AG09319 (cell line): ENCODE data around the gene OGFR.
A peak's percentile ranks its signal among the peaks of the same experiment; 100 is the strongest.

Source experiments
- DNase-seq: peaks from one replicate; pipeline ENCODE4 v3.0.0-alpha.2; 2010; ENCODE audit warnings: low read depth; ENCODE audit errors: extremely low read depth
- TF ChIP-seq, protein P1 (sequence below): IDR thresholded peaks from 2 replicates; pipeline ENCODE4 v1.5.1; 2011; ENCODE audit warnings: low read depth, mild to moderate bottlenecking, inconsistent platforms, low read length, moderate library complexity

Gene OGFR

DNA sequence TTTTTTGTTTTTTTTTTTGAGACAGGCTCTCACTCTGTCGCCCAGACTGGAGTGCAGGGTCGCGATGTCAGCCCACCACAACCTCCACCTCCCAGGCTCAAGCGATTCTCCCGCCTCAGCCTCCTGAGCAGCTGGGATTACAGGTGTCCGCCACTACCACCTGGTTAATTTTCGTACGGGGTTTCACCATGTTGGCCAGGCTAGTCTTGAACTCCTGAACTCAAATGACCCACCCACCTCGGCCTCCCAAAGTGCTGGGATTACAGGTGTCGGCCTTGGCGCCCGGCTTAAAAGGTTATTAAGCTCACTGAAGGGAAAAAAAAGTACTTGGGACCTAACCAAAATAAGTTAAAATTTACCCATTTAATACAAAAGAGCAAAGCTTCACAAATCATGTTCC lies 55.1 kb downstream of the OGFR start:
- TF ChIP-seq, protein P1, sequence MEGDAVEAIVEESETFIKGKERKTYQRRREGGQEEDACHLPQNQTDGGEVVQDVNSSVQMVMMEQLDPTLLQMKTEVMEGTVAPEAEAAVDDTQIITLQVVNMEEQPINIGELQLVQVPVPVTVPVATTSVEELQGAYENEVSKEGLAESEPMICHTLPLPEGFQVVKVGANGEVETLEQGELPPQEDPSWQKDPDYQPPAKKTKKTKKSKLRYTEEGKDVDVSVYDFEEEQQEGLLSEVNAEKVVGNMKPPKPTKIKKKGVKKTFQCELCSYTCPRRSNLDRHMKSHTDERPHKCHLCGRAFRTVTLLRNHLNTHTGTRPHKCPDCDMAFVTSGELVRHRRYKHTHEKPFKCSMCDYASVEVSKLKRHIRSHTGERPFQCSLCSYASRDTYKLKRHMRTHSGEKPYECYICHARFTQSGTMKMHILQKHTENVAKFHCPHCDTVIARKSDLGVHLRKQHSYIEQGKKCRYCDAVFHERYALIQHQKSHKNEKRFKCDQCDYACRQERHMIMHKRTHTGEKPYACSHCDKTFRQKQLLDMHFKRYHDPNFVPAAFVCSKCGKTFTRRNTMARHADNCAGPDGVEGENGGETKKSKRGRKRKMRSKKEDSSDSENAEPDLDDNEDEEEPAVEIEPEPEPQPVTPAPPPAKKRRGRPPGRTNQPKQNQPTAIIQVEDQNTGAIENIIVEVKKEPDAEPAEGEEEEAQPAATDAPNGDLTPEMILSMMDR: no peak
- DNase-seq: no peak

DNA sequence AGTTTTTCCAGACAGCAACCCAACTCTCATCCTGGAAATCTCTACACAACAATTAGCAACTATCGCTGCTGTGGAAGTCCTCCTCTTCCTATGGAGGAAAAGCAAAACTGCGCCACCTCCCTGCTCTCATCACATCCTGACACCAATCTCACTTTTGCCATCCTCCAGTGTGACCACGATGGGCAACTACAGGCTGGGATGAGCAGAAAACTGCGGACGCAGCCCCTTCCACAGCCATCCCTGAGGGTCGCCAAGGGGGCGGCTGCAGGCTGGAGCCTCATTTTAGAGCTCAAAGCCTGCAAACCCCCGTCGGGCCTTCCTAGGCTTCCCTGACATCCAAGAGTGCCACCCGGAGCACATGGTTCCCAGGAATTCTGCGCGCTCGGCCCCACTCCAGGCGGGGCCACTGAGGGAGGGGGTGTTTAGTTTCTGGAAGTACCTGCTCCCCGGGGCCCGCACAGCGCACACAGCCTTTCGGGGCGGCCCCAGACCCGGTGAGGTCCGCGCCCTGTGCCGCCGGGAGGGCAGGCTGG lies 55.8 kb downstream of the OGFR start:
- DNase-seq: no peak
- TF ChIP-seq, protein P1: peak; percentile 15

DNA sequence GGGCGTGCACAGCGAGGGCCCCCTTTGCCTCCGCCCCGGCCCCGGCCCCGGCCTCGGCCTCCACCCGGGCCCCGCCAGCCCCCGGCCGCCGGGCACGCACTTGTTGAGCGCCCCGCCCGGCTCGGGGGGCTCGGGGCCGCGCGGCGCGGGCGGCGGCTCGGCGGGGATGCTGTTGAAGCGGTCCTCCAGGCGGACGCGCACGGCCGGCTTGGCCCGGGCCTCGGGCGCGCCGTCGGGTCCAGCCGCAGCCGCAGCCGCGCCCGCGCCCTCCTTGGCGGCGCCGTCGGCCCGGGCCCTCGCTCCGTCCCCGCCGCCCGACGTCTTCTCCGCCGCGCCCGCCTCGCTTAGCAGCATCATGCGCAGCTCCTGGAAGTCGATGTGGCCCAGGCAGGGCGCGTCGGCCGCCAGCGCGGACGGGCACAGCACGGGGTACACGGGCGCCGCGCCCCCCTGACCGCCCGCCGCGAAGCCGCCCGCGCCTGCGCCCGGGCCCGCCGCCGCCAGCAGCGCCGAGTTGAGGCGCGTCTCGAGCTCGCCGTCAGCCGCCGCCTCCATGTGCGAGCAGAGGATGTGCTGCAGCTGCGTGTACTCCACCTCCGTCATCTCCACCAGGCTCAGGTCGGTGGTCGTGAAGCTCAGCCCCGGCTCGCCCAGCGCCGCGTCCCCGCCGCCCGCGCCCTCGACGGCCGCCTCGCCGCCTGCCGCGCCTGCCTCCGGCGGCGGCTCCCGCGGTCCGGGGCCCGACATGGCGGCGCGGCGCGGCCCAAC lies 56.5 kb downstream of the OGFR start:
- TF ChIP-seq, protein P1: no peak
- DNase-seq: no peak

DNA sequence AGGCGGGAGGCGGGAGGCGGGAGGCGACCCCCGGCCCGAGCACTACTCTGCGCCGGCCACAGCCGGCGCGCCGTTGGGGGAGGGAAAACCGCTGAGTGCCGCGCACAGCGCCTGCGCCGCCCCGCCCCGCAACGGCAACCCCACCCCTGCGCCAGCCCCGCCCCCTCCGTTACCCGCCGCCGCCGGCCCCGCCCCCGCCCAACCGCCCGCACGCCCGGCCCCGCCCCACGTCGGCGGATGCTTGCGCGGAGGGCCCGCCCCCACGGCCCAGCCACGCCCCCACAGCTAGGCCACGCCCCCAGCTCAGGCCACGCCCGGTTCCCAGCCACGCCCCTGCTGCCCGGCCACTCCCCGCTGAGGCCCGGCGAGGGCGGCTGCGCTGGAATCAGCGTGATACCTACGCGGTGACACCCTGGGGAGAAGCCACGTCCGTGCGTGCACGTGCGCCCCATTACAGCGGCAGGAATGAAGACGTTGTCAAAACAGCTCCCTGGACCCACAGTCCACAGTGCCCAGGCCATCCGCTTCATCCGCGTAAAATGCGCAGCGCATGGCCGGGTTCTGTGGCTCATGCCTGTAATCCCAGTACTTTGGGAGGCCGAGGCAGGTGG lies 57.2 kb downstream of the OGFR start, which contains the start of gene TCFL5:
TCFL5 (minus strand) TSS at position 97 of the 611 bp plus-strand sequence. CDS start 152 bp downstream, outside the sequence.
- DNase-seq: peak; percentile 57
- TF ChIP-seq, protein P1: no peak
